WTC11 (cell line): ENCODE measurements around the gene ATAD3C. TPM values are rescaled to one million over a fixed set of nuclear protein-coding genes. Genes with fewer than 3 reads are reported as not detected.

Experiments used
- ATAC-seq: fragments of 200-7000 bp; cut with Tn5 transposase; 2 replicates; pipeline ENCODE4 v1.10.0; 2021; ENCODE audit warnings: mild to moderate bottlenecking, moderate library complexity
- CTCF ChIA-PET: fragments of 300-600 bp; sonication (Branson Sonifier 250); formaldehyde crosslinking; loops from one replicate; lab custom pipeline; 2021; ENCODE audit warnings: antibody characterized with exemption; lab: Charles Lee
- POLR2A ChIA-PET: fragments of 350-600 bp; sonication (Branson Sonifier 250); formaldehyde crosslinking; loops from one replicate; lab custom pipeline; 2021; ENCODE audit warnings: antibody characterized with exemption; lab: Charles Lee
- DNase-seq: peaks from one replicate; pipeline ENCODE4 v3.0.0; 2021; ENCODE audit warnings: low spot score
- H3K27ac Mint-ChIP-seq: 2 replicates; pipeline ENCODE4 v1.8.0; 2021; ENCODE audit warnings: mixed read lengths
- H3K27me3 Mint-ChIP-seq: 2 replicates; pipeline ENCODE4 v1.8.0; 2021; ENCODE audit warnings: low read depth, mild to moderate bottlenecking, moderate library complexity, mixed read lengths
- H3K36me3 Mint-ChIP-seq: 2 replicates; pipeline ENCODE4 v1.8.0; 2021; ENCODE audit warnings: mixed read lengths
- H3K4me1 Mint-ChIP-seq: 2 replicates; pipeline ENCODE4 v1.8.0; 2022; ENCODE audit warnings: mixed read lengths
- H3K4me3 Mint-ChIP-seq: 2 replicates; pipeline ENCODE4 v1.8.0; 2021; ENCODE audit warnings: mild to moderate bottlenecking, moderate library complexity, mixed read lengths
- H3K9me3 Mint-ChIP-seq: 2 replicates; pipeline ENCODE4 v1.8.0; 2021; ENCODE audit warnings: mixed read lengths
- CBFB ChIP-seq: sonication (generic); formaldehyde crosslinking; IDR thresholded peaks from 2 replicates; pipeline ENCODE4 v1.8.1; 2022; ENCODE audit warnings: mild to moderate bottlenecking, low read depth, missing genetic modification reagents
- CREB1 ChIP-seq: sonication (generic); formaldehyde crosslinking; IDR thresholded peaks from 2 replicates; pipeline ENCODE4 v1.8.0; 2023; ENCODE audit warnings: mild to moderate bottlenecking, missing genetic modification reagents
- CREM ChIP-seq: sonication (generic); formaldehyde crosslinking; IDR thresholded peaks from 2 replicates; pipeline ENCODE4 v1.8.1; 2022; ENCODE audit warnings: mild to moderate bottlenecking, missing genetic modification reagents, moderate library complexity
- ESRRA ChIP-seq: sonication (generic); formaldehyde crosslinking; IDR thresholded peaks from 2 replicates; pipeline ENCODE4 v1.8.1; 2022; ENCODE audit warnings: mild to moderate bottlenecking, missing genetic modification reagents, borderline replicate concordance
- FOXJ3 ChIP-seq: sonication (generic); formaldehyde crosslinking; IDR thresholded peaks from 2 replicates; pipeline ENCODE4 v1.9.0; 2021; ENCODE audit warnings: missing genetic modification reagents, mild to moderate bottlenecking, borderline replicate concordance
- JUN ChIP-seq: sonication (generic); formaldehyde crosslinking; IDR thresholded peaks from 2 replicates; pipeline ENCODE4 v1.8.0; 2023; ENCODE audit warnings: mild to moderate bottlenecking, missing genetic modification reagents
- NFE2L1 ChIP-seq: sonication (generic); formaldehyde crosslinking; IDR thresholded peaks from 2 replicates; pipeline ENCODE4 v1.8.1; 2023; ENCODE audit warnings: missing genetic modification reagents
- NR3C1 ChIP-seq: sonication (generic); formaldehyde crosslinking; conservative IDR thresholded peaks from 2 replicates; pipeline ENCODE4 v1.8.1; 2023; ENCODE audit warnings: low read depth, mild to moderate bottlenecking, missing genetic modification reagents
- ZNF317 ChIP-seq: sonication (generic); formaldehyde crosslinking; IDR thresholded peaks from 2 replicates; pipeline ENCODE4 v1.8.1; 2023; ENCODE audit warnings: low read depth, mild to moderate bottlenecking, moderate library complexity, missing genetic modification reagents, borderline replicate concordance
- total RNA-seq: library from RNA; stranded (reverse); gene quantifications from 3 replicates; pipeline ENCODE4 v1.2.3, GENCODE V29; 2021
- TF ChIP-seq, protein P1 (sequence below): sonication (generic); formaldehyde crosslinking; IDR thresholded peaks from 2 replicates; pipeline ENCODE4 v1.8.1; 2022; ENCODE audit warnings: mild to moderate bottlenecking, missing genetic modification reagents, moderate library complexity, borderline replicate concordance
- TF ChIP-seq, protein P2 (sequence below): fragments of 250-450 bp; sonication (Bioruptor Pico); IDR thresholded peaks from 2 replicates; pipeline ENCODE4 v1.9.0; 2021; ENCODE audit warnings: mild to moderate bottlenecking
- TF ChIP-seq, protein P3 (sequence below): sonication (generic); formaldehyde crosslinking; IDR thresholded peaks from 2 replicates; pipeline ENCODE4 v1.8.0; 2023; ENCODE audit warnings: missing genetic modification reagents
- TF ChIP-seq, protein P4 (sequence below): sonication (generic); formaldehyde crosslinking; IDR thresholded peaks from 2 replicates; pipeline ENCODE4 v1.8.1; 2023; ENCODE audit warnings: mild to moderate bottlenecking, moderate library complexity, missing genetic modification reagents
- TF ChIP-seq, protein P5 (sequence below): sonication (generic); formaldehyde crosslinking; conservative IDR thresholded peaks from 2 replicates; pipeline ENCODE4 v1.8.1; 2022; ENCODE audit warnings: mild to moderate bottlenecking, missing genetic modification reagents
- TF ChIP-seq, protein P6 (sequence below): sonication (generic); formaldehyde crosslinking; IDR thresholded peaks from 2 replicates; pipeline ENCODE4 v1.8.1; 2022; ENCODE audit warnings: missing genetic modification reagents, borderline replicate concordance
- TF ChIP-seq, protein P7 (sequence below): sonication (generic); formaldehyde crosslinking; IDR thresholded peaks from 2 replicates; pipeline ENCODE4 v1.8.0; 2022; ENCODE audit warnings: mild to moderate bottlenecking, missing genetic modification reagents
- TF ChIP-seq, protein P8 (sequence below): sonication (generic); formaldehyde crosslinking; IDR thresholded peaks from 2 replicates; pipeline ENCODE4 v1.8.1; 2023; ENCODE audit warnings: mild to moderate bottlenecking, missing genetic modification reagents
- TF ChIP-seq, protein P9 (sequence below): sonication (generic); formaldehyde crosslinking; IDR thresholded peaks from 2 replicates; pipeline ENCODE4 v1.8.0; 2022; ENCODE audit warnings: mild to moderate bottlenecking, missing genetic modification reagents
- TF ChIP-seq, protein P10 (sequence below): fragments of 250-450 bp; sonication (Bioruptor Pico); IDR thresholded peaks from 2 replicates; pipeline ENCODE4 v2.1.2; 2022; ENCODE audit warnings: mild to moderate bottlenecking, moderate library complexity

ATAD3C gene
- total RNA-seq, 1 experiment from 2014 or later = 0.61 TPM

DNA sequence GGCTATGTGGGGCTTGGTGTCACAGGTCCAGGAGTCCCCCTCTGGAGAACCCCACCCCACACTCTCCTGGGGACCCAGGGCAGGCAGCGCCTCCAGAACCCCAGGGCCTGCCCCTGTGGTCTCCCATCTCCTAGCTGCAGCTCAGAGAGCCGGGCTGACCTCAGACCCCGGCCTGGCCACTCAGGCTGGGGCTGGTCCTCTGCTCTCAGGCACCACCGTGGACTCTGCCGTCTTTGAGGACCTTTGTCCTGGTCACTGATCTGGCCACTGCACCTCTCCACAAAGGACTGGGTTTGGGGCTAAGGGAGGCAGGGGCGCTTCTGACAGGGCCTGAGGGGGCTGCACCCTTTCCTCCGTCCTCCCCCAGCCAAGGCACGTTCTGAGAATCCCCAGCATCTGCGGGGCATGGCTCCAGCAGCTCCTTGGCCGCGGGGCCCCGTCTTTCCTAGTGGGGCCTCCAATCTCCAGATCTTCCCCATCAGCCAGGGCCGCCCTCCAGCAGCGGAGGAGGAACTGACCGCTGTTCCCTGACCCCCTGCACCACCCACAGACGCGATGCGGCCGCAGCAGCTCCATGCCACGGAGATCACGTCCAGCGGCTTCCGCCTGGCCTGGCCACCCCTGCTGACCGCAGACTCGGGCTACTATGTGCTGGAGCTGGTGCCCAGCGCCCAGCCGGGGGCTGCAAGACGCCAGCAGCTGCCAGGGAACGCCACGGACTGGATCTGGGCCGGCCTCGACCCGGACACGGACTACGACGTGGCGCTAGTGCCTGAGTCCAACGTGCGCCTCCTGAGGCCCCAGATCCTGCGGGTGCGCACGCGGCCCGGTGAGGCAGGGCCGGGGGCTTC lies 10.7 kb upstream of the ATAD3C start:
- no peak for ATAC-seq
- ChIA-PET POLR2A (no interaction called here), CTCF (interaction anchor here (1.5 kb wide), 1 partner anchor 36 kb away, joined by 5 read pairs; no protein-coding TSS in a partner anchor)
- H3K4me3 Mint-ChIP-seq = no peak overlapping the region
- H3K4me1 Mint-ChIP-seq = peaks cover 10% of the 10 kb centered on the region
- H3K27me3 Mint-ChIP-seq = peaks cover 6% of the 10 kb centered on the region
- DNase-seq = no peak
- H3K27ac Mint-ChIP-seq = no peak overlapping the region
- TF ChIP-seq, protein P1, sequence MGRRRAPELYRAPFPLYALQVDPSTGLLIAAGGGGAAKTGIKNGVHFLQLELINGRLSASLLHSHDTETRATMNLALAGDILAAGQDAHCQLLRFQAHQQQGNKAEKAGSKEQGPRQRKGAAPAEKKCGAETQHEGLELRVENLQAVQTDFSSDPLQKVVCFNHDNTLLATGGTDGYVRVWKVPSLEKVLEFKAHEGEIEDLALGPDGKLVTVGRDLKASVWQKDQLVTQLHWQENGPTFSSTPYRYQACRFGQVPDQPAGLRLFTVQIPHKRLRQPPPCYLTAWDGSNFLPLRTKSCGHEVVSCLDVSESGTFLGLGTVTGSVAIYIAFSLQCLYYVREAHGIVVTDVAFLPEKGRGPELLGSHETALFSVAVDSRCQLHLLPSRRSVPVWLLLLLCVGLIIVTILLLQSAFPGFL (CRISPR knock-in tag) = no peak
- TF ChIP-seq, protein P2, sequence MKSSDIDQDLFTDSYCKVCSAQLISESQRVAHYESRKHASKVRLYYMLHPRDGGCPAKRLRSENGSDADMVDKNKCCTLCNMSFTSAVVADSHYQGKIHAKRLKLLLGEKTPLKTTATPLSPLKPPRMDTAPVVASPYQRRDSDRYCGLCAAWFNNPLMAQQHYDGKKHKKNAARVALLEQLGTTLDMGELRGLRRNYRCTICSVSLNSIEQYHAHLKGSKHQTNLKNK (CRISPR knock-in tag) = no peak
- TF ChIP-seq, protein P3, sequence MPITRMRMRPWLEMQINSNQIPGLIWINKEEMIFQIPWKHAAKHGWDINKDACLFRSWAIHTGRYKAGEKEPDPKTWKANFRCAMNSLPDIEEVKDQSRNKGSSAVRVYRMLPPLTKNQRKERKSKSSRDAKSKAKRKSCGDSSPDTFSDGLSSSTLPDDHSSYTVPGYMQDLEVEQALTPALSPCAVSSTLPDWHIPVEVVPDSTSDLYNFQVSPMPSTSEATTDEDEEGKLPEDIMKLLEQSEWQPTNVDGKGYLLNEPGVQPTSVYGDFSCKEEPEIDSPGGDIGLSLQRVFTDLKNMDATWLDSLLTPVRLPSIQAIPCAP = no peak
- TF ChIP-seq CREM (CRISPR knock-in tag) = no peak
- TF ChIP-seq, protein P4, sequence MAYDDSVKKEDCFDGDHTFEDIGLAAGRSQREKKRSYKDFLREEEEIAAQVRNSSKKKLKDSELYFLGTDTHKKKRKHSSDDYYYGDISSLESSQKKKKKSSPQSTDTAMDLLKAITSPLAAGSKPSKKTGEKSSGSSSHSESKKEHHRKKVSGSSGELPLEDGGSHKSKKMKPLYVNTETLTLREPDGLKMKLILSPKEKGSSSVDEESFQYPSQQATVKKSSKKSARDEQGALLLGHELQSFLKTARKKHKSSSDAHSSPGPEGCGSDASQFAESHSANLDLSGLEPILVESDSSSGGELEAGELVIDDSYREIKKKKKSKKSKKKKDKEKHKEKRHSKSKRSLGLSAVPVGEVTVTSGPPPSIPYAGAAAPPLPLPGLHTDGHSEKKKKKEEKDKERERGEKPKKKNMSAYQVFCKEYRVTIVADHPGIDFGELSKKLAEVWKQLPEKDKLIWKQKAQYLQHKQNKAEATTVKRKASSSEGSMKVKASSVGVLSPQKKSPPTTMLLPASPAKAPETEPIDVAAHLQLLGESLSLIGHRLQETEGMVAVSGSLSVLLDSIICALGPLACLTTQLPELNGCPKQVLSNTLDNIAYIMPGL (CRISPR knock-in tag) = no peak
- TF ChIP-seq, protein P5, sequence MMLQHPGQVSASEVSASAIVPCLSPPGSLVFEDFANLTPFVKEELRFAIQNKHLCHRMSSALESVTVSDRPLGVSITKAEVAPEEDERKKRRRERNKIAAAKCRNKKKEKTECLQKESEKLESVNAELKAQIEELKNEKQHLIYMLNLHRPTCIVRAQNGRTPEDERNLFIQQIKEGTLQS (CRISPR knock-in tag) = no peak
- TF ChIP-seq, protein P6, sequence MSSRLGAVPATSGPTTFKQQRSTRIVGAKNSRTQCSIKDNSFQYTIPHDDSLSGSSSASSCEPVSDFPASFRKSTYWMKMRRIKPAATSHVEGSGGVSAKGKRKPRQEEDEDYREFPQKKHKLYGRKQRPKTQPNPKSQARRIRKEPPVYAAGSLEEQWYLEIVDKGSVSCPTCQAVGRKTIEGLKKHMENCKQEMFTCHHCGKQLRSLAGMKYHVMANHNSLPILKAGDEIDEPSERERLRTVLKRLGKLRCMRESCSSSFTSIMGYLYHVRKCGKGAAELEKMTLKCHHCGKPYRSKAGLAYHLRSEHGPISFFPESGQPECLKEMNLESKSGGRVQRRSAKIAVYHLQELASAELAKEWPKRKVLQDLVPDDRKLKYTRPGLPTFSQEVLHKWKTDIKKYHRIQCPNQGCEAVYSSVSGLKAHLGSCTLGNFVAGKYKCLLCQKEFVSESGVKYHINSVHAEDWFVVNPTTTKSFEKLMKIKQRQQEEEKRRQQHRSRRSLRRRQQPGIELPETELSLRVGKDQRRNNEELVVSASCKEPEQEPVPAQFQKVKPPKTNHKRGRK = no peak
- TF ChIP-seq ESRRA = no peak
- TF ChIP-seq, protein P7, sequence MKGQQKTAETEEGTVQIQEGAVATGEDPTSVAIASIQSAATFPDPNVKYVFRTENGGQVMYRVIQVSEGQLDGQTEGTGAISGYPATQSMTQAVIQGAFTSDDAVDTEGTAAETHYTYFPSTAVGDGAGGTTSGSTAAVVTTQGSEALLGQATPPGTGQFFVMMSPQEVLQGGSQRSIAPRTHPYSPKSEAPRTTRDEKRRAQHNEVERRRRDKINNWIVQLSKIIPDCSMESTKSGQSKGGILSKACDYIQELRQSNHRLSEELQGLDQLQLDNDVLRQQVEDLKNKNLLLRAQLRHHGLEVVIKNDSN (CRISPR knock-in tag) = no peak
- TF ChIP-seq JUN = no peak
- no peak for TF ChIP-seq NFE2L1 (CRISPR knock-in tag)
- no peaks in the 10 kb centered on the region for H3K36me3 Mint-ChIP-seq
- no peaks in the 10 kb centered on the region for H3K9me3 Mint-ChIP-seq

DNA sequence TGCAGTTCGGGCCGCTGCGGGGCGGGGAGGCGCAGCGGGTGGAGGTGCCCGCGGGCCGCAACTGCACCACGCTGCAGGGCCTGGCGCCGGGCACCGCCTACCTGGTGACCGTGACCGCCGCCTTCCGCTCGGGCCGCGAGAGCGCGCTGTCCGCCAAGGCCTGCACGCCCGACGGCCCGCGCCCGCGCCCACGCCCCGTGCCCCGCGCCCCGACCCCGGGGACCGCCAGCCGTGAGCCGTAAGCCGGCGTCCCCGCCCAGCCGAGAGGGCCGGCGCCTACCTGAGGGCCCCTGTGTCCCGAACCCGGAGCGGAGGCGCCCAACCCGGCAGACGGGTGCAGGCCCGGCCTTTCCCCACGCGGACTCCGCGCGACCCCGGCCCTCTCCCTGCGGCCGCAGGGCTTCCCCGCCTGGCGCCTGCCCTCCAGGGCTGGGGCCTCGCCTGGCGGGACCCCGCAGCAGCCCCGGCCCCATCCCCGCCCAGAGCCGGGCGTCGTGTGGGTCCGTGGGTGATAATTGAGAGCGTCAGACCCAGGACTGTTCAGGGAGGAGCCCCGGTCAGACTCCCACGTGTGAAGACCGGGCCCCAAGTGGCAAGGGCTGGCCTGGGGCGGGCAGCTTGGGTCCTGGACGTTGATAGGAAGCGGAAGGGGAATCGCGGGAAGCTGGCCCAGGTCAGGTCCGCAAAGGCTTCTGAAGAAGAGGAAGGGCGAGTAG lies 9.8 kb upstream of the ATAD3C start:
- DNase-seq (no peak), ATAC-seq (no peak)
- ChIA-PET POLR2A (no interaction called here), CTCF (interaction anchor here (1.3 kb wide), 1 partner anchor 32 kb away, joined by 6 read pairs; the partner anchor contains the start of gene MRPL20)
- Mint-ChIP-seq H3K4me3 (no peak overlapping the region), H3K36me3 (no peaks in the 10 kb centered on the region), H3K27me3 (peaks cover 6% of the 10 kb centered on the region), H3K4me1 (peaks cover 10% of the 10 kb centered on the region), H3K9me3 (no peaks in the 10 kb centered on the region), H3K27ac (no peak overlapping the region)
- TF ChIP-seq, protein P8, sequence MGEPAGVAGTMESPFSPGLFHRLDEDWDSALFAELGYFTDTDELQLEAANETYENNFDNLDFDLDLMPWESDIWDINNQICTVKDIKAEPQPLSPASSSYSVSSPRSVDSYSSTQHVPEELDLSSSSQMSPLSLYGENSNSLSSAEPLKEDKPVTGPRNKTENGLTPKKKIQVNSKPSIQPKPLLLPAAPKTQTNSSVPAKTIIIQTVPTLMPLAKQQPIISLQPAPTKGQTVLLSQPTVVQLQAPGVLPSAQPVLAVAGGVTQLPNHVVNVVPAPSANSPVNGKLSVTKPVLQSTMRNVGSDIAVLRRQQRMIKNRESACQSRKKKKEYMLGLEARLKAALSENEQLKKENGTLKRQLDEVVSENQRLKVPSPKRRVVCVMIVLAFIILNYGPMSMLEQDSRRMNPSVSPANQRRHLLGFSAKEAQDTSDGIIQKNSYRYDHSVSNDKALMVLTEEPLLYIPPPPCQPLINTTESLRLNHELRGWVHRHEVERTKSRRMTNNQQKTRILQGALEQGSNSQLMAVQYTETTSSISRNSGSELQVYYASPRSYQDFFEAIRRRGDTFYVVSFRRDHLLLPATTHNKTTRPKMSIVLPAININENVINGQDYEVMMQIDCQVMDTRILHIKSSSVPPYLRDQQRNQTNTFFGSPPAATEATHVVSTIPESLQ (CRISPR knock-in tag) = no peak
- TF ChIP-seq CREB1 (CRISPR knock-in tag) (no peak), FOXJ3 (CRISPR knock-in tag) (no peak), ZNF317 (CRISPR knock-in tag) (no peak), NR3C1 (CRISPR knock-in tag) (no peak), CBFB (CRISPR knock-in tag) (no peak)
- TF ChIP-seq, protein P9, sequence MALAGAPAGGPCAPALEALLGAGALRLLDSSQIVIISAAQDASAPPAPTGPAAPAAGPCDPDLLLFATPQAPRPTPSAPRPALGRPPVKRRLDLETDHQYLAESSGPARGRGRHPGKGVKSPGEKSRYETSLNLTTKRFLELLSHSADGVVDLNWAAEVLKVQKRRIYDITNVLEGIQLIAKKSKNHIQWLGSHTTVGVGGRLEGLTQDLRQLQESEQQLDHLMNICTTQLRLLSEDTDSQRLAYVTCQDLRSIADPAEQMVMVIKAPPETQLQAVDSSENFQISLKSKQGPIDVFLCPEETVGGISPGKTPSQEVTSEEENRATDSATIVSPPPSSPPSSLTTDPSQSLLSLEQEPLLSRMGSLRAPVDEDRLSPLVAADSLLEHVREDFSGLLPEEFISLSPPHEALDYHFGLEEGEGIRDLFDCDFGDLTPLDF (CRISPR knock-in tag) = no peak
- TF ChIP-seq, protein P10, sequence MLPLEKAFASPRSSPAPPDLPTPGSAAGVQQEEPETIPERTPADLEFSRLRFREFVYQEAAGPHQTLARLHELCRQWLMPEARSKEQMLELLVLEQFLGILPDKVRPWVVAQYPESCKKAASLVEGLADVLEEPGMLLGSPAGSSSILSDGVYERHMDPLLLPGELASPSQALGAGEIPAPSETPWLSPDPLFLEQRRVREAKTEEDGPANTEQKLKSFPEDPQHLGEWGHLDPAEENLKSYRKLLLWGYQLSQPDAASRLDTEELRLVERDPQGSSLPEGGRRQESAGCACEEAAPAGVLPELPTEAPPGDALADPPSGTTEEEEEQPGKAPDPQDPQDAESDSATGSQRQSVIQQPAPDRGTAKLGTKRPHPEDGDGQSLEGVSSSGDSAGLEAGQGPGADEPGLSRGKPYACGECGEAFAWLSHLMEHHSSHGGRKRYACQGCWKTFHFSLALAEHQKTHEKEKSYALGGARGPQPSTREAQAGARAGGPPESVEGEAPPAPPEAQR (CRISPR knock-in tag) = no peak
